ENCODE results near the gene ALS2CL. TPM values are rescaled to one million over a fixed set of nuclear protein-coding genes. Genes with fewer than 3 reads are reported as not detected.

ALS2CL gene
- polyA plus RNA-seq, 4 donors: 11.8 to 100.0 (median 46.5) TPM

DNA sequence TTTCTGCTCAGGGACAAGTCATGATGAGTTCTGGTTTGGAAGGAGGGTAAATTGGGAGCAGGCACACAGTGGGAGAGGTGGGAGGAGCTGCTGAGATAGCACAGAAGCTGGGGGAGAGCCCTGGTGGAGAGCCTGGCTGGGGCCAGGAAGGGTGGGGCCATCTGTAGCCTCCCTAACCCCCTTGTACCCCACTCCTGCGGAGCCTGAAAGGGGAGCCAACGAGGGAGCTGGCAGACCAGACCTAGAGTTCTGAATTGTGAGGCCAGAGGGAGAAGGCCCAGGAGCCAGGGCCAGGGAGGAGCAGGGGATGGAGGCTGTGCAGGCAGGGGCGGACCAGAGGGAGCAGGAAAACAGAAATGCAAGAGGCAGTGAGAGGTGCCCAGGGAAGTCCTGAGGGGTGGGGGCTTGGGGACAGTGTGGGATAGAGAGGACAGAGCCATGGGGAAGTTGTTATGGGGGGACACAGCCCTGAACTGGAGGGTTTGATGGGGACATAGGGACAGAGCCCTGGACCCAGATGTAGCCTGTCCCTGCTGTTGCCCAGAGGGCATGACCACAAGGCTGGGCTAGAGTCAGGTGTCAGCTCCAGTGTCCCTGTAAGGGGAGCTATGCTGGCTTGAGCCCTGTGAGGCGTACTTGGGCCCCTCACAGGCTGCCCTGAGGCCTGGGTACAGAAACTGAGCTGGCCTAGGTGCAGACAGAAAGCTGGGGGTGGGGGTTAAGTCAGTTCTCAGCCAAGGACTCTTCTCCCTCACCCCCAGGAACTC is 8.9 kb upstream of the ALS2CL start:
- WGBS, 3 donors: 68 to 87% (median 75%) methylated on average over 4 of the region's 4 CpGs
- FAIRE-seq (no peak), DNase-seq (no peak)

GRCh38 chr3:46701181-46701939 is 7.9 kb upstream of the ALS2CL start, which contains the start of gene TMIE:
Gene TMIE, plus strand, starts transcription at chr3:46701392. Its CDS starts 96 bp downstream, at chr3:46701488.
- DNase-seq (no peak), FAIRE-seq (no peak)
- Histone ChIP-seq H3K9me3 (ENCODE audit: control insufficient read depth in 2 of 2, insufficient read depth in 1 of 2, low read depth in 1 of 2, low read length in 1 of 2) (no peaks in the 10 kb centered on the region), H3K4me3 (ENCODE audit: low read depth in 1 of 3, low read length in 3 of 3) (no peak within 1 kb of the TSS), H3K27ac (ENCODE audit: low read depth in 1 of 3, low read length in 2 of 3) (no peak within 1 kb of the TSS), H3K27me3 (ENCODE audit: control insufficient read depth in 3 of 3, insufficient read depth in 3 of 3, low read length in 3 of 3) (peaks cover 0 to 32% (median 3%) of the 10 kb centered on the region in 3 donors), H3K36me3 (ENCODE audit: control insufficient read depth in 3 of 3, insufficient read depth in 2 of 3, low read depth in 1 of 3, low read length in 3 of 3) (no peaks in the 10 kb centered on the region), H3K4me1 (ENCODE audit: control insufficient read depth in 3 of 3, insufficient read depth in 2 of 3, low read depth in 1 of 3, low read length in 2 of 3) (peaks cover 0 to 6% (median 0%) of the 10 kb centered on the region in 3 donors)
- 4 to 13% (median 7%) methylated on average over 29 to 51 of the region's 51 CpGs for WGBS, 3 donors

More for the DNA sequence above, 8.9 kb upstream of the ALS2CL start:
- peaks cover 0 to 32% (median 3%) of the 10 kb centered on the region in 3 donors for H3K27me3 ChIP-seq (ENCODE audit: control insufficient read depth in 3 of 3, insufficient read depth in 3 of 3, low read length in 3 of 3)
- no peaks in the 10 kb centered on the region for H3K36me3 ChIP-seq (ENCODE audit: control insufficient read depth in 3 of 3, insufficient read depth in 2 of 3, low read depth in 1 of 3, low read length in 3 of 3)
- H3K4me3 ChIP-seq (ENCODE audit: low read depth in 1 of 3, low read length in 3 of 3): no peak overlapping the region
- H3K27ac ChIP-seq (ENCODE audit: low read depth in 1 of 3, low read length in 2 of 3): no peak overlapping the region
- no peaks in the 10 kb centered on the region for H3K9me3 ChIP-seq (ENCODE audit: control insufficient read depth in 2 of 2, insufficient read depth in 1 of 2, low read depth in 1 of 2, low read length in 1 of 2)
- peaks cover 0 to 6% (median 0%) of the 10 kb centered on the region in 3 donors for H3K4me1 ChIP-seq (ENCODE audit: control insufficient read depth in 3 of 3, insufficient read depth in 2 of 3, low read depth in 1 of 3, low read length in 2 of 3)

GRCh38 chr3:46700772-46701171 is 7.3 kb upstream of the ALS2CL start:
- peaks cover 0 to 6% (median 0%) of the 10 kb centered on the region in 3 donors for H3K4me1 ChIP-seq (ENCODE audit: control insufficient read depth in 3 of 3, insufficient read depth in 2 of 3, low read depth in 1 of 3, low read length in 2 of 3)
- H3K4me3 ChIP-seq (ENCODE audit: low read depth in 1 of 3, low read length in 3 of 3): no peak overlapping the region
- H3K27ac ChIP-seq (ENCODE audit: low read depth in 1 of 3, low read length in 2 of 3): no peak overlapping the region
- H3K9me3 ChIP-seq (ENCODE audit: control insufficient read depth in 2 of 2, insufficient read depth in 1 of 2, low read depth in 1 of 2, low read length in 1 of 2): no peaks in the 10 kb centered on the region
- no peaks in the 10 kb centered on the region for H3K36me3 ChIP-seq (ENCODE audit: control insufficient read depth in 3 of 3, insufficient read depth in 2 of 3, low read depth in 1 of 3, low read length in 3 of 3)
- FAIRE-seq: no peak
- H3K27me3 ChIP-seq (ENCODE audit: control insufficient read depth in 3 of 3, insufficient read depth in 3 of 3, low read length in 3 of 3): peaks cover 0 to 32% (median 3%) of the 10 kb centered on the region in 3 donors
- 41 to 60% (median 43%) methylated on average over 4 of the region's 4 CpGs for whole genome bisulfite sequencing, 3 donors
- DNase-seq: no peak

DNA sequence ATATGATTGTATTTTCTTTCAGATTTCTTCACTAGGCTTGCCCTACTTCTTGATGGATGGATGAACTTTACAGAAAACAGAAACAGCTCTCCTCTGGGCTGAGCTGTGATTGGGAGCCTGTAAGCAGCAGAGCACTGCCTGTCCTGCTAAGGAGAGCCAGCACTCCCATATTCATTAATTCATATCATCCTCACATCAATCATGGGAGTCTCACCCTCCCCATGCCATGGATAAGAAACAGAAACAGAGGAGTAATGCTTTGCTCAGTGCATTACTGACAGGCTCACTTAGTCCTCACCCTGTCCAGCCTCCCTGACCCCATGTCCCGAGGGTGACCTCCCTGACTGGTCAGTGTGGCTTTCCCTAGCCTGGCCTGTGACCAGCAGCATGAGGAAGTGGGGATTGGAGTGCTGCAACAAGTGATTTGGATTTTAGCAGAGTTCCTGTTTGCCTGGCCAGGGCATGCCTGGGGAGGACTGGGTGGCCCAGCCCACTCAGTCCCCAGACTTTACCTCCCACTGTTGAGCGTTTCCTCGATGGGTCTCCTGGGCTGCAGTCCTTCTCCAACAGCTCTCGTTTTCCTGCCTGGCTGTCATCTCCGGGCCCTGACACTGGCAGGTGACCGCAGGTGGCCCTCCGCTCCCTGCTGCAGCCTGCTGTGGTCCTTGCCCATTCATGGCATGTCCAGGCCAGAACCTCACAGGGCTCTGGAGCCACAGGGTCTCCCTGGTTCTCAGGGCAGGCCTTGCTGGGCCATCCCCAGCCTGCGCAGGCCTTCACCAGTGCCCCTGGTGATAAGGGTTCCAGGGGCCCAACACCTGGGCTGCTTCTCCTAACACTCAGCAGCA is 6.4 kb upstream of the ALS2CL start:
- peaks cover 0 to 2% (median 0%) of the 10 kb centered on the region in 3 donors for H3K4me1 ChIP-seq (ENCODE audit: control insufficient read depth in 3 of 3, insufficient read depth in 2 of 3, low read depth in 1 of 3, low read length in 2 of 3)
- FAIRE-seq (no peak), DNase-seq (no peak)
- no peak overlapping the region for H3K4me3 ChIP-seq (ENCODE audit: low read depth in 1 of 3, low read length in 3 of 3)
- H3K9me3 ChIP-seq (ENCODE audit: control insufficient read depth in 2 of 2, insufficient read depth in 1 of 2, low read depth in 1 of 2, low read length in 1 of 2): no peaks in the 10 kb centered on the region
- WGBS, 3 donors: 75 to 85% (median 82%) methylated on average over 8 of the region's 8 CpGs
- H3K27ac ChIP-seq (ENCODE audit: low read depth in 1 of 3, low read length in 2 of 3): no peak overlapping the region
- H3K36me3 ChIP-seq (ENCODE audit: control insufficient read depth in 3 of 3, insufficient read depth in 2 of 3, low read depth in 1 of 3, low read length in 3 of 3): no peaks in the 10 kb centered on the region
- peaks cover 0 to 32% (median 3%) of the 10 kb centered on the region in 3 donors for H3K27me3 ChIP-seq (ENCODE audit: control insufficient read depth in 3 of 3, insufficient read depth in 3 of 3, low read length in 3 of 3)

GRCh38 chr3:46695962-46696894 is 2.7 kb upstream of the ALS2CL start:
- peak overlapping the region in 1 of 3 donors; percentile 25 for H3K27ac ChIP-seq (ENCODE audit: low read depth in 1 of 3, low read length in 2 of 3)
- peaks cover 0 to 25% (median 8%) of the 10 kb centered on the region in 3 donors for H3K4me1 ChIP-seq (ENCODE audit: control insufficient read depth in 3 of 3, insufficient read depth in 2 of 3, low read depth in 1 of 3, low read length in 2 of 3)
- no peak for DNase-seq
- FAIRE-seq: no peak
- 82 to 89% (median 88%) methylated on average over 4 of the region's 4 CpGs for WGBS, 3 donors
- H3K9me3 ChIP-seq (ENCODE audit: control insufficient read depth in 2 of 2, insufficient read depth in 1 of 2, low read depth in 1 of 2, low read length in 1 of 2): no peaks in the 10 kb centered on the region
- H3K36me3 ChIP-seq (ENCODE audit: control insufficient read depth in 3 of 3, insufficient read depth in 2 of 3, low read depth in 1 of 3, low read length in 3 of 3): no peaks in the 10 kb centered on the region
- H3K4me3 ChIP-seq (ENCODE audit: low read depth in 1 of 3, low read length in 3 of 3): no peak overlapping the region
- peaks cover 0 to 13% (median 0%) of the 10 kb centered on the region in 3 donors for H3K27me3 ChIP-seq (ENCODE audit: control insufficient read depth in 3 of 3, insufficient read depth in 3 of 3, low read length in 3 of 3)

DNA sequence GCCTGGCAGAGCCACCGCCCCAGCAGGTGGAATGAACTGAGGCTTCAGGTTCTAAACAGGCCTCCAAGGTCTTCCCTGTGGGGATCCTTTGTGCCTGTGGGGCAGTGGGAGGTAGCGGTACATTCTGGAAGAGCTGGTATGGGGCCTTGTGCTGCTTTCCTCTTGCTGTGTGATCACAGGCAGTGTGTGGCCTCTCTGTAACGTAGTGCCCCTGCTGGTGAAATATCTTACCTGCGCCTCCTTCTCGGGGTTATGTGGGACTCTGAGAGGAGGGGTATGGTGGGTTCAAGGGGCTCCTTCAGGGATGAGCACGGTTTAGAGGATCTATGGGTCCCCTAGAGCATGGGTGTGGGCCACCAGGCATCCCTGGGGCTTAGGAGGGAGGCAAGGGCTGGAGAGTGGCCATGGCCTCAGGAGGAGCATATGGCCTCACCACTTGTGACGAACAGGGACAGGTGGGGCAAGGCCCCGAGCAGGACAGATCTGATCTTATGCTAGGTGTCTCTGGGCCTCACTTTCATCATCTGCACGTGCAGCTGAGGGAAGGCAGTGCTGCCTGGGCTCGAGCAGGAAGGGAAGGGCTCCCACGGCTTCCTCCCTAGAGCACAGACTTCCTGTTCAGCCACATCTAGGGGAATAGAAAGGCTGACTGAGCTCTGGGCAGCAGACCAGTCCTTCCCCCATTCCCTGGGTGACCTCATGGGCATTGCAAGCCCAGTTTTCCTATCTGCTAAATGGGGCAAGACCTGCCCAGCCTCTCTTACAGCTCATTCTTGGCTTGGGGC is 1.9 kb upstream of the ALS2CL start:
- H3K9me3 ChIP-seq (ENCODE audit: control insufficient read depth in 2 of 2, insufficient read depth in 1 of 2, low read depth in 1 of 2, low read length in 1 of 2): no peaks in the 10 kb centered on the region
- H3K27me3 ChIP-seq (ENCODE audit: control insufficient read depth in 3 of 3, insufficient read depth in 3 of 3, low read length in 3 of 3): peaks cover 0 to 8% (median 0%) of the 10 kb centered on the region in 3 donors
- H3K27ac ChIP-seq (ENCODE audit: low read depth in 1 of 3, low read length in 2 of 3): peak overlapping the region in 1 of 3 donors; percentile 46
- FAIRE-seq: no peak
- H3K4me3 ChIP-seq (ENCODE audit: low read depth in 1 of 3, low read length in 3 of 3): no peak overlapping the region
- DNase-seq: no peak
- peaks cover 2 to 34% (median 10%) of the 10 kb centered on the region in 3 donors for H3K4me1 ChIP-seq (ENCODE audit: control insufficient read depth in 3 of 3, insufficient read depth in 2 of 3, low read depth in 1 of 3, low read length in 2 of 3)
- 61 to 69% (median 69%) methylated on average over 11 of the region's 11 CpGs for WGBS, 3 donors
- no peaks in the 10 kb centered on the region for H3K36me3 ChIP-seq (ENCODE audit: control insufficient read depth in 3 of 3, insufficient read depth in 2 of 3, low read depth in 1 of 3, low read length in 3 of 3)

DNA sequence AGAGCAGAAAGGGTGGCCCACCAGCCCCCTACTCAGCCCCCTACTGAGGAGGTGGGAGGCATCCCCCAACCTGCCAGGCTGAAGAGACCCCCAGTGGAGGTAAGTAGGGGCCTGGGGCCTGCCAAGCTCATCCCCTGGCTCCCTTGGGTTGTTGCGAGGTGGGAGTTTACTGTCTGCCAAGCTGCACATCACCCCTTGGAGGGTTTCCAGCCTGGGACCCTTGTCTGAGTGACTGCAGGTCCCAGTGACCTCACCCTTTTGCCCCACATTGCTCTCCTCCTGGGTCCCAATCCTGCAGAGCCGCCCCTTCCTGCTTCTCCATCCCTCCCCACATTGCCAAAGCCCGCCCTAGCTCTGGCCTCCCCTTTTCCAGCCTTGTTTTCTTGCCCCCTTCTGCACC is 1.0 kb upstream of the ALS2CL start:
- DNase-seq: no peak
- Histone ChIP-seq H3K27me3 (ENCODE audit: control insufficient read depth in 3 of 3, insufficient read depth in 3 of 3, low read length in 3 of 3) (peaks cover 0 to under 1% (median 0%) of the 10 kb centered on the region in 3 donors), H3K27ac (ENCODE audit: low read depth in 1 of 3, low read length in 2 of 3) (no peak overlapping the region), H3K4me3 (ENCODE audit: low read depth in 1 of 3, low read length in 3 of 3) (no peak overlapping the region), H3K4me1 (ENCODE audit: control insufficient read depth in 3 of 3, insufficient read depth in 2 of 3, low read depth in 1 of 3, low read length in 2 of 3) (peaks cover 2 to 35% (median 10%) of the 10 kb centered on the region in 3 donors), H3K9me3 (ENCODE audit: control insufficient read depth in 2 of 2, insufficient read depth in 1 of 2, low read depth in 1 of 2, low read length in 1 of 2) (no peaks in the 10 kb centered on the region), H3K36me3 (ENCODE audit: control insufficient read depth in 3 of 3, insufficient read depth in 2 of 3, low read depth in 1 of 3, low read length in 3 of 3) (no peaks in the 10 kb centered on the region)
- 92 to 95% (median 94%) methylated on average over 2 to 3 of the region's 3 CpGs for WGBS, 3 donors
- no peak for FAIRE-seq

Data from small intestine (tissue), 7 donors.